C1 segment of cervical spinal cord (tissue), 14 donors: ENCODE results near the gene SMAD7.

ENCODE experiments used
- DNase-seq, 14 donors: peaks; one replicate each; lab custom pipeline; 2025; lab: John Stamatoyannopoulos, UW

The SMAD7 gene

GRCh38 chr18:48898521-48898920 lies 52.2 kb downstream of the SMAD7 start:
- no peak for DNase-seq

GRCh38 chr18:48897531-48897930 lies 53.2 kb downstream of the SMAD7 start:
- DNase-seq = peak in 1 of 14 donors; percentile 56

DNA sequence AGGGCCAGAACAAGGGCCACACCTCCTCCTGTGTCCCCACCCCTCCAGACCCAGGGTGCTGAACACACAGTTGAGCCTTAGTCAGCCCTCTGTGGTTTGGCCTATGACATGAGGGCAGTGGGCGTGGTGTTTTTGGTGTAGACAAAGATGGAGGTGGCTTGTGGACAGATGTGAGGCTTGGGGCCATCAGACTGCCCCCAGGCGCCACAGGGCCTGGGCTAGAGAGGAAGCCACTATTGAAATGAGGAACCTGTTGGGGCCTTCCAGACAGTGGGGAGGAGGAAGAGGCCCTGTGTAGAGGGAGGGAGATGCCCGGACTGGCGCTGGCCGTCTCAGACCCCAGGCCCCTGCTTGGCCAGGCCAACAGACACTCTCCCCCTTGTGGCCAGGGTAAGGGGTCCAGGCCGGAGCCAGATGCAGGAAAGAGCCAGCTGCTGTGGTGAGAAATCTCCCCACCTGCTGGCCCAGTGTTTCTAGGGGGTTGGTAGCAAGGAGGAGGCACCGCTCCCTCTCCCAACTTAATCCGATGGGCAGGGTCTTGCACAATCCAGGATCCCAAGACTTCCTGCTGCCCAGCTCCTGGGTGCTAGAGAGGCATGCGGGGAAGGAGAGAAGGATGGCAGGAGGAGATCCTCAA lies 53.8 kb downstream of the SMAD7 start:
- peak in 10 of 14 donors; percentile 27 to 72 (median 52) for DNase-seq

- DNase-seq = no peak
These were observed 54.4 kb downstream of the SMAD7 start for GRCh38 chr18:48896326-48896874.

DNA sequence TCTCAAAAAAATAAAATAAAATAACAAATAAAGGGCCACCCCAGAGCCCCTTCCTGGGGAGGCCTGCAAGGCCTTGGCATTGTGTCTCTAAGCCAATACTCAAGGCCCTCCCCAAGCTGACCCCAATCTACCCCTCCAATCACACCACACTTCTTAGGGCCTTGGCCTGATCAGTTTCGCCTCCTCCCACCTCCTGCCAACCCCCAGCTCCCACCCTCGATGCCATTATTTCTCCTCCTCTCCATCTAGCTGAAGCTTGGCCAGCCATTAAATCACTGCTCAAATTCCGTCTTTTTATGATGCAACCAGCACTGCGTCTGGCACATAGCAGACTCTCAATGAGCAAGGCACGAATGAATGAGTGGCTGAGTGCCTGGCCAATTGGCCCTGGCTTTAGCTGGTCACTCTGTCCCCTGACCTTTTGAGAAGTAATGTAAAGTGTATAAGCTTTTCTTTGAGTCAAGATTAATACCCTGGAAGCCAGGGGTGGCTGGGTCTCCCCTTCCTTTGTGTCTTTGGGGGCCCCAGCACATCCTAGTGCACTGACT lies 55.9 kb downstream of the SMAD7 start:
- no peak for DNase-seq

GRCh38 chr18:48893608-48894600 lies 56.9 kb downstream of the SMAD7 start:
- DNase-seq = no peak

DNA sequence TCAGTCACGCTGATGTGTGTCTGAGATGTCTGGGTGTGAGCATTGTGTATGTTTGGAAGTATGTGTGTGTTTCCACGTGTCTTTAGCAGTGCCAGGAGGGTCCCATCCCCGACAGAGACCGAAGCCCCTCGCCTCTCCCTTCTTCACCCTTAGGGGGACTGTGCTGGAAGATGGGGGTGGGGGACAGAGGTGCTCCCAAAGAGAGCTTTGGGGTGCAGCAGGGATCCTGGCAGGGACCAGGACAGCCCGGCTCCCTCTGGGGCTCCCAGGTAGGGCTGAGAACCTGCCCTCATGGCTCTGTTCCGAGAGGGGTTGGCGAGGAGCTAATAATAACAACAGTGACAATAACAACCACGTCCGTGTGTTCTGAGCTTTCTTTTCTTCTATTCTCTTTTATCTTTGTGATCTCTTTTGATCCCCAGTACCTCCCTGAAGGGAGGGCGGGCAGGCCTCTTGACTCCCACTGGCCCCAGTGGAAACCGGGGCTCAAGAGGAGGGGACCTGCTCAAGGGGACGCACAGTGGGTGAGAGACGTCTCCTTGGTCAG lies 57.6 kb downstream of the SMAD7 start:
- DNase-seq = no peak

DNA sequence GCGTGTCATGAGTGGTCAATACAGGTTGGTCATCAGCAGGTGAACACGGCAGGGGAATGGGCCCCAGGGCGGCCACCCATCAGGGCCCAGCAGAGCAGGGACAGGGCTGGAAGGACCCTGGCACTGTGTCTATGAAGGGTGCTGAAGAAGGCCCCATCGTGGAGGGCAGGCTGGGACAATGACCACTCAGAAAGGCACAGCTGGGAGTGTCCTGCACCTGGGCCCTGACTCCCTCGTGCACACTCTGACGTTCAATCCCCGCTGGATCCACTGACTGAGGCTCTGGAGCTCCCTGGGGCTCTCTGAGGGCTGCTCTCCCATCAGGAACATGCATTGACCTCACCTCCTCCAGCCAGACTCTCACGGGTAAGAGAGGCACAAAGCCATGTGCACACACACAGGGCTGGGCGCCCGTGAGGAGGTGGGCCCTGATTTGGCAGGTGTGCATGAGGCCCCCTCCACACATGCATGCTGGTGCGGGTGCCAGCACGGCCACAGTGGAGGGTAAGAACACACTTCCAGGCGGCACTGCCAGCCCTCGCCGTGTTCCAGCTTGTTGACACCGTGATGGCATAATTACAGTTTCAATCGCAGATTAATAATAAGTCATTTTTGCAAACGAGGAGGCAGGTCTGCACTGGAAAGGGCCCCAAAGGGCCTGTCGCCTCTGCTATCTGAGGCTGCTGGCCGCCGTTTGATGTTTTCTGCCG lies 58.5 kb downstream of the SMAD7 start:
- DNase-seq = no peak

- no peak for DNase-seq
These were observed 59.0 kb downstream of the SMAD7 start for GRCh38 chr18:48891721-48892120.

DNA sequence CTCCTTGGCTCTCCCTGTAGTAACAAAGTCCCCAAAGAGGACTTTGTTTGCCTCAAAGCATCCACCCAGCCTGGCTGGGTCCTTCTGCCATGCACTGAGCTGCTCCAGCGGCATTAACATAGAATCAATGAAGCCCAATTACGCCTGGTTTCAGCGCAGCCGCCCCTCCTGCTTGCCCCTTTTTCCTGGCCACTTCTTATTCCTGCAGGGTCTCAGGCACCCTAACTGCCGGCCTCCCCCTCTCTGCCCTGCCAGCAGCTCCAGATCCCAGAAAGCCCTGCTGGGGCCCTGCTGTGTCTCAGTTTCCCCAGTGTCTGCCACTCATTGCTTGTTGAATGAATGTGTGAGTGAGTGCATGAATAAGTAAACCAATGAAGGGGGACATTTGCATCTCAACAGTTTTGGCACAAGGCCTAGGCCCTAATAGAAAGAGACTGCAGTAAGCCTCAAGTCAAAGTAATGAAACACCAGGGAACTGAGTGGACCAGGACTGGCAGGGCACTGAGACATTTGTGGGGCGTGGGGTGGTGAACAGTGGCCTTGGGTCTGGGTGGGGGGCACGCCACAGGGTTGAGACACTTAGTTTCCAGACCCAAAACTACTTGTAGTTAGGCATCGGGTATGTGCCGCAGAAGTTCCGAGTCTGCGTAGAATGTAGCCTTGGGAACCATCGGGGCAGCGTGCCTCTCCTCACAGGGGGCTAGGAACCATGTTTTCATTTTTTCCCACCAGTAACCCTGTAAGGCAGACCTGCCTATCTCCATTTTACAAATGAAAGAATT lies 60.6 kb downstream of the SMAD7 start:
- peak in 2 of 14 donors; percentile 16 to 30 for DNase-seq

- peak in 7 of 14 donors; percentile 9 to 58 (median 45) for DNase-seq
These were observed 61.4 kb downstream of the SMAD7 start for GRCh38 chr18:48889115-48889941.

DNA sequence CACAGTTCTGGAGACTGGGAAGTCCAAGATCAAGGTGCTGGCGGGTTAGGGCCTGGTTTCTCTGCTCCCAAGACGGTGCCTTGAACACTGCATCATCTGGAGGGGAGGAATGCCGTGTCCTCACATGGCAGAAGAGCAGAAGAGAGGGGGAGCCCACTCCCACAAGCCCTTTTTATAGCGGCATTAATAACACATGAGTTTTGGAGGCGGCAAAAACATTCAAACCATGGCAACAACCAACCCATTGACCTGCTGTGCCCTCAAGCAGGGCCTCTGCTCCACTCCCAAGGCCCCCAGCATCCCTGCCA lies 62.0 kb downstream of the SMAD7 start:
- DNase-seq = no peak

- no peak for DNase-seq
These were observed 62.6 kb downstream of the SMAD7 start for GRCh38 chr18:48887905-48888772.

GRCh38 chr18:48887294-48887904 lies 63.4 kb downstream of the SMAD7 start:
- DNase-seq = no peak

DNA sequence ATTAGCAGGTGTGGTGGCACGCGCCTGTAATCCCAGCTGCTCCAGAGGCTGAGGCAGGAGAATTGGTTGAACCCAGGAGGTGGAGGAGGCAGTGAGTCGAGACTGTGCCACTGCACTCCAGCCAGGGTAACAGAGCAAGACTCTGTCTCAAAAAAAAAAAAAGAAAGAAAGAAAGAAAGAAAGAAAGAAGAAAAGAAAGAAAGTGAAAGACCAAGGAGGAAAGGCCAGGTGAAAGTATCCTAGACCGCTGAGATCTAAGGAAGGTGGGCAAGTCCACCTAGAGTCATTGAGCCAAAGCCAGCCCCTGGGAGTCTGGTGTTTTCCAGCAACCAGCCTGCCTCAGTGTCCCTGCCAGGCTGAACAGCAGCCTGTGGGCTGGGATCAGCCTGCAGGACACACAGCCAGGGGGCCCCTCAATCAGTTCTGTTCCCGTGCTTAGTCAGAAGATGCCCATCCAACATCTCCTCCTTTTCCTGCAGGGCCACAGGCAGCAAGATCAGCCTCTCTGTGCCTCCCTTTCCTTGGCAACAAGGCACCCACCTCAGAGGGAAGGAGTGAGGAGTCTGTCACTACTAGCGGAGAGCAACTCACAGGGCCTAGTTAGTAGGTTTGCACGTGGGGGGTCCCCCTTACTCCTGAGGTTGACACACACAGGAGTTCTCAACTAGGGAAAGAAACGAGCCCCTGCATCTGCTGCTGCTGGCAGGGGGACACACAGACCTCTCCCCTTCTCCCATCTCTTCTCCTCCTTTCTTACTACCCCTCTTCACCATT lies 64.1 kb downstream of the SMAD7 start:
- no peak for DNase-seq

GRCh38 chr18:48885924-48886400 lies 64.8 kb downstream of the SMAD7 start:
- DNase-seq = no peak

GRCh38 chr18:48885266-48885923 lies 65.4 kb downstream of the SMAD7 start:
- no peak for DNase-seq
